ENCODE data around the gene MBD6.

DNA sequence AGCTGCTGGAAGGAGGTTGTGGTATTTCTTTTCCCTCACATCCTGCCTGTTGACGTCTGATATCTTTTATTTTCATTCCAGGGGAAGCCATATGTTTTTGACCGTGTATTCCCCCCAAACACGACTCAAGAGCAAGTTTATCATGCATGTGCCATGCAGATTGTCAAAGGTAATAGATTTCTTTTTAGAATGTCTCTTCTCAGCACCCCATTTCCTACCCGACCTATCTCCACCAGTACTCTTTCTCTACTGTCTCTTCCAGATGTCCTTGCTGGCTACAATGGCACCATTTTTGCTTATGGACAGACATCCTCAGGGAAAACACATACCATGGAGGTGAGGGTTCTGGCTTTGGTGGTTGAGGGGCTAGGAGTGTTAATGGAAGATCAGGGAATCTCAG lies 40.7 kb downstream of the MBD6 start:
- TF ChIP-seq EZH2 (IDR thresholded peaks at IDR 0.05) = no peak
- TF ChIP-seq, protein P1, sequence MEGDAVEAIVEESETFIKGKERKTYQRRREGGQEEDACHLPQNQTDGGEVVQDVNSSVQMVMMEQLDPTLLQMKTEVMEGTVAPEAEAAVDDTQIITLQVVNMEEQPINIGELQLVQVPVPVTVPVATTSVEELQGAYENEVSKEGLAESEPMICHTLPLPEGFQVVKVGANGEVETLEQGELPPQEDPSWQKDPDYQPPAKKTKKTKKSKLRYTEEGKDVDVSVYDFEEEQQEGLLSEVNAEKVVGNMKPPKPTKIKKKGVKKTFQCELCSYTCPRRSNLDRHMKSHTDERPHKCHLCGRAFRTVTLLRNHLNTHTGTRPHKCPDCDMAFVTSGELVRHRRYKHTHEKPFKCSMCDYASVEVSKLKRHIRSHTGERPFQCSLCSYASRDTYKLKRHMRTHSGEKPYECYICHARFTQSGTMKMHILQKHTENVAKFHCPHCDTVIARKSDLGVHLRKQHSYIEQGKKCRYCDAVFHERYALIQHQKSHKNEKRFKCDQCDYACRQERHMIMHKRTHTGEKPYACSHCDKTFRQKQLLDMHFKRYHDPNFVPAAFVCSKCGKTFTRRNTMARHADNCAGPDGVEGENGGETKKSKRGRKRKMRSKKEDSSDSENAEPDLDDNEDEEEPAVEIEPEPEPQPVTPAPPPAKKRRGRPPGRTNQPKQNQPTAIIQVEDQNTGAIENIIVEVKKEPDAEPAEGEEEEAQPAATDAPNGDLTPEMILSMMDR (IDR thresholded peaks at IDR 0.05) = no peak

All from neural progenitor cell (in vitro differentiated cells).